UCSD-AML1 (cell line): Measurements from ENCODE around the gene BSPRY.
"Not testable (repeated sequence)": the region's sequence is repeated elsewhere in the genome, so short reads cannot be mapped to it uniquely, and the experiment has no call there.

Experiments used
- DNase-seq: peaks from one replicate; lab custom pipeline; 2025; ENCODE audit not compliant: unreplicated experiment; lab: John Stamatoyannopoulos, UW

BSPRY gene

DNA sequence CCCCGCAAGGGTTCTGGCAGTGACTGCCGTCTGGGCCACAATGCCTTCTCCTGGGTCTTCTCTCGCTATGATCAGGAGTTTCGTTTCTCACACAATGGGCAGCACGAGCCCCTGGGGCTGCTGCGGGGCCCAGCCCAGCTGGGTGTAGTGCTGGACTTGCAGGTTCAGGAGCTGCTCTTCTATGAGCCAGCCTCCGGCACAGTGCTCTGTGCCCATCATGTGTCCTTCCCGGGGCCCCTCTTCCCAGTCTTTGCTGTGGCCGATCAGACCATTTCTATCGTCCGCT, 20.5 kb downstream of the BSPRY start:
- DNase-seq, result no peak

DNA sequence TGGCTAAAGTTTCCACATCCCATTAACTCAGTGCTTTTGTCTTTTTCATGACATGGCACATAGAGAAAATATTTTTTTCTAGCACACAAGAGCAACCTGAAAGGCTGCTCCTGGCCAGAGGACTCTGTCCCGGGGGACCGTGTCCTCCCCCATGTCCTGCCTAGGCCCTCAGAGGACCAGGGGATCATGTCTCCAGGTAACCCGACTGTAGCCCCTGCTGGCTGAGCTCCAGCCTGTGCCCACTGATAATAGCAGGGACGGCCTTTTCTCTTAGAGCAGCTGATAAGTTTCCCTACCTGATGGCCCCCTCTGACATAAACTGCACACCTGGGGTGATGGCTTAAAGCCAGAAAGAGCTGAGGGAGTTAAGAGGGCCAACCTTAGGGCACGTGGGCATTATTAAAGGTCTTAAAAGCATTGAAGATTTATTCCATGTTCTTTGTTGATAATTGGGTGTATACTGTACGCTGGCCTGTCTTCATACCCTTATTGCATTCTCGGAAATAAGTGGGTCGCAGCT, 21.5 kb downstream of the BSPRY start:
- DNase-seq, result no peak

DNA sequence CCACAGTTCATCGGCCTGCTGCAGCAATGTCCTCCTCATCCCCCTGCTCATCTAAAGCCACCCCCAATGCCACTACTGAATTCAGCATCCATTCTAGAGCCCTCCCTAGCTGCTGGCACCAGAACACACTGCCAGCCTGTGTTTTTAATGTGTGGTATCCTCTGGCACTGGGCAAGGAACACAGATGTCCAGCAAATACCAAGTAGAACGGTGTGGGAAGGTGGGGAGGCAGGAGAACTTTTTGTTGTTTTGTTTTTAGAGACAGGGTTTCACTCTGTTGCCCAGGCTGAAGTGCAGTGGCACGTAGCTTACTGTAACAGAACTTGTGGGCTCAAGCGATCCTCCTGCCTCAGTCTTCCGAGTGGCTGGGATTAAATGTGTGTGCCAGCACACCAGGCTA, 22.7 kb downstream of the BSPRY start:
- no peak for DNase-seq

- no peak for DNase-seq
Observed at GRCh38 chr9:113373256-113373655, 23.9 kb downstream of the BSPRY start.

GRCh38 chr9:113373676-113374392, 24.5 kb downstream of the BSPRY start:
- DNase-seq, result no peak

GRCh38 chr9:113375057-113376023, 26.0 kb downstream of the BSPRY start:
- DNase-seq, result no peak

DNA sequence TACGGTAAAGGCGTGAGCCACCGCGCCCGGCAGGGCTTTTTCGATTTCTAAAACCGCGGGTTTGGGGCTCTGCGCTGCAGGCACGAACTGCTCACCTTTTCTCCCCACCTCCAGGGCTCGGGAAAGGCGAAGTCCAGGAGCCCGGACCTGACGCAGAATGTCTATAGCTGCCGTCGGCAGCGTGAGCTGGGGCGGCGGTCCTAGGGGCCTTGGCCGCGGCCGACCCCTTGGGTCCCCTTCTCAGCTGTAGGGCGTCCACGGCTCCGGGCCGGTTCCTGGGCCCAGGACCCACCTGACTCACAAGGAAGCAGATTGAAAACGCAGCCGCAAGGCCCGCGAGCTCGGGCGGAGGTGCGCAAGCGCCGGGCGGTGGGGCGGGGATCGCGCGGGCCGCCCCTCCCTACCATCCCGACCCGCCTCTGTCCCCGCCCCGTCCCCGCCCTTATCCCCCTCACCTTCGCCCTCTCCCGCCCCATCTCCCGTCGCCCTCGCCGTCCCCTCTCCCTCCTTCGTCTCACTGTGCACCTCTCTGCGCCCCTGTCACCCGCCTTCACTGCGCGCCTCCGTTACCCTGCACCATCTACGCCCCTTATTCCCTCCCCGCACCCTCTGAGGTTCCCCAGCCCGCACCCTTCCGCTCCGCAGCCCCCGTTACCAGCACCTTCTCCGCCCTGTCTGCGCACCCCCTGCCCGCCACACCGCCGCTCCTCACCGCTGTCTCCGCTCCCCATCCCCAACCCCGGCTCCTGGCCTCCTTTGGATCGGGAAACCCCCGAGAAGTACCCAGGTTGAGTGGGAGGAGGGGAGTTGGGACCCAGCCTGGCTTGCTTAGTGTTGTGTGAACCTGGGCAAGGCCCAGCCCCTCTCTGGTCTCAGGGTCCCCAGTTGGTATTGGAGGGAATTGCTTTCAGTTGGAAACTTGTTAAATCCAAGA, 27.6 kb downstream of the BSPRY start, which contains the start of gene HDHD3:
HDHD3 (minus strand) TSS at position 353 of the 934 bp plus-strand sequence. CDS start 2,632 bp downstream, outside the sequence.
- peak; percentile 75 for DNase-seq

DNA sequence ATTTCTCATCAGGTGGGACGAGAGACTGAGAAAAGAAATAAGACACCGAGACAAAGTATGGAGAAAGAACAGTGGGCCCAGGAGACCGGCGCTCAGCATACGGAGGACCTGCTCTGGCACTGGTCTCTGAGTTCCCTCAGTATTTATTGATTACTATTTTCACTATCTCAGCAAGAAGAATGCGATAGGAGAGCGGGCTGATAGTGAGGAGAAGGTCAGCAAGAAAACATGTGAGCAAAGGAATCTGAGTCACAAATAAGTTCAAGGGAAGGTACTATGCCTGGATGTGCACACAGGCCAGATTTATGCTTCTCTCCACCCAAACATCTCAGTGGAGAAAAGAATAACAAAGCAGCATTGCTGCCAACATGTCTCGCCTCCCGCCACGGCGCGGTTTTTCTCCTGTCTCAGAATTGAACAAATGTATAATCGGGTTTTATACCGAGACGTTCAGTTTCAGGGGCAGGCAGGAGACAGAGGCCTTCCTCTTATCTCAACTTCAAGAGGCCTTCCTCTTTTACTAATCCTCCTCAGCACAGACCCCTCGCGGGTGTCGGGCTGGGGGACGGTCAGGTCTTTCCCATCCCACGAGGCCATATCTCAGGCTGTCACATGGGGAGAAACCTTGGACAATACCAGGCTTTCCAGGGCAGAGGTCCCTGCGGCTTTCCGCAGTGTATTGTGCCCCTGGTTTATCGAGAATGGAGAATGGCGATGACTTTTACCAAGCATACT, 29.9 kb downstream of the BSPRY start:
- not testable (repeated sequence) for DNase-seq

GRCh38 chr9:113379829-113380210, 30.5 kb downstream of the BSPRY start:
- not testable (repeated sequence) for DNase-seq

DNA sequence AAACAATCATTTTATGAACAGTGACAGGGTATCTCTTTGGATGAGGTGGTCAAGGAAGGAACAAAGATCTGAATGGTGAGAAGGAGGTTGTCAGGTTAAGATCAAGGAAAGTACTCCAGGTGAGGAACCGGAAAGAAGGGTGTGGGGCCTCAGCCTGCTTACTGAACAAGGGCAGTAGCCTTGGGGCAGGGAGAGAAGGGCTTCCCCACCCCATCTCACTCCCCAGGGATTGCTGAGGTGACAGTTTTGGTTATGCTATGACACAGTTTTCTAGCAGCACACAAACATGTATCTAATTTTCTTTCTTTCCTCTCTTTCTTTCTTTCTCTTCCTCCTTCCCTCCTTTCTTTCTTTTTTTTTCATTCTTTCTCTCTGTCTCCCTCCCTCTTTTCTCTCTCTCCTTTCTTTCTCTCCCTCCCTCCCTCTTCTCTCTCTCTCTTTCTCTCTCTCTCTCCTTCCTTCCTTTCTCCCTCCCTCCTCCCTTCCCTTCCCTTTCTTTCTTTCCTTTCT, 31.6 kb downstream of the BSPRY start:
- DNase-seq, result no peak

- DNase-seq, result not testable (repeated sequence)
Observed at GRCh38 chr9:113381441-113381840, 32.1 kb downstream of the BSPRY start.

GRCh38 chr9:113381909-113382411, 32.6 kb downstream of the BSPRY start:
- DNase-seq, result no peak

DNA sequence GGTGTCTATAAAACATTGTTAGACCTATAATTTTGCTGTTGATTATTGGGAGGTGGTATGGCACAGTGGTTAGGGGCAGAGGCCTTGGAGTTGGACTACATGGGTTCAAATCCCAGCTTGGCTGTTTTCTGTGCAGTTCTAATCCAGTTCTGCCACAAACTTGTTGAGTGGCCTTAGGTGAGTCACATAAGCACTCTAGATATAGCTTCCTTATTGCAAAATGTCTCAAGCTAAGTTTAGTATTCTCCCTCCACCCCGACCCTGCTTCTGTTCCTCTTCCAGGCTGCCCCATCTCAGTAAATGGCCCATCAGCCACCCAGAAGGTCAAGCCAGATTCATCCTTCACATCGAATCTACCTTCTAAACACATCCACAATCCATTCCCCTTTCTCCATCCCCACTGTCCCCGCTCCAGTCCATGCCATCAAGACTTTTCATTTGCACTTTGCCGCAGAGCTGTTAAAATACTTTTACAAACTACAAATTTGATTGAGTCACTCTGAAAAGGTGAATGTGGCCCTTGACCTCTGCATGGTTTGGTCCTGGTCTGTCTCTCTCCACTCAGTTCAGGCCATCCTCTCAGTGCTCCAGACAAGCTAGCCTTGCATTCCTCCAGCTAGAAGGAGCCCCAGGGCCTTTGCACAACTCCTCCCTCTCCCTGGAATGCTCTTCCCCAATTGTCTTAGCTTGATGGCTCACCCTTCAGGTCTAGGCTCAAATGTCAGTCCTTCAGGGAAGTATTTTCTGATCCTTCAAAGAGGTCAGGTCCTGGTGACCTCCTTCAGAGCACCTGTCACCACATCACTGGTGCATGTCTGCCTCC, 37.4 kb downstream of the BSPRY start:
- no peak for DNase-seq

- no peak for DNase-seq
Observed at GRCh38 chr9:113387560-113388230, 38.4 kb downstream of the BSPRY start.

- no peak for DNase-seq
Observed at GRCh38 chr9:113388833-113389232, 39.5 kb downstream of the BSPRY start.

- DNase-seq, result no peak
Observed at GRCh38 chr9:113389451-113389850, 40.1 kb downstream of the BSPRY start.

GRCh38 chr9:113390192-113390960, 41.0 kb downstream of the BSPRY start:
- no peak for DNase-seq

GRCh38 chr9:113391917-113392316, 42.6 kb downstream of the BSPRY start:
- DNase-seq, result no peak
